GM12878 (cell line): ENCODE data around the gene TECTA. TPM values are rescaled to one million over a fixed set of nuclear protein-coding genes. Genes with fewer than 3 reads are reported as not detected.

Experiments used
- HDGF ChIP-seq: fragments of 450-650 bp; IDR thresholded peaks from 2 replicates; pipeline ENCODE4 v1.6.1; 2016; ENCODE audit warnings: antibody characterized with exemption
- KDM1A ChIP-seq: fragments of 200-600 bp; sonication (generic); IDR thresholded peaks from 2 replicates; pipeline ENCODE4 v1.6.1; 2016; ENCODE audit warnings: borderline replicate concordance
- KLF5 ChIP-seq: fragments of 450-650 bp; IDR thresholded peaks from 2 replicates; pipeline ENCODE4 v1.6.1; 2014; ENCODE audit warnings: mild to moderate bottlenecking; ENCODE audit not compliant: partially characterized antibody
- MEF2B ChIP-seq: fragments of 450-650 bp; IDR thresholded peaks from 2 replicates; pipeline ENCODE4 v1.6.1; 2018; ENCODE audit warnings: mild to moderate bottlenecking, moderate library complexity; ENCODE audit not compliant: partially characterized antibody, poor library complexity, severe bottlenecking
- NR2F1 ChIP-seq: fragments of 450-650 bp; conservative IDR thresholded peaks from 2 replicates; pipeline ENCODE4 v1.6.1; 2017; ENCODE audit warnings: mild to moderate bottlenecking
- RCOR1 ChIP-seq: conservative IDR thresholded peaks from 2 replicates; pipeline ENCODE4 v1.6.1; 2012; ENCODE audit warnings: low read depth, low read length, improper control_type of control experiment
- SIX5 ChIP-seq: IDR thresholded peaks from 2 replicates; pipeline ENCODE4 v1.6.1; 2011; ENCODE audit warnings: mild to moderate bottlenecking, low read depth, low read length, moderate library complexity; ENCODE audit not compliant: severe bottlenecking
- SMC3 ChIP-seq: IDR thresholded peaks from 2 replicates; pipeline ENCODE4 v1.6.1; 2011; ENCODE audit warnings: low read length, improper control_type of control experiment, borderline replicate concordance
- YBX1 ChIP-seq: fragments of 450-650 bp; IDR thresholded peaks from 2 replicates; pipeline ENCODE4 v1.6.1; 2016; ENCODE audit warnings: antibody characterized with exemption
- YY1 ChIP-seq: IDR thresholded peaks from 2 replicates; pipeline ENCODE4 v1.6.1; 2011; ENCODE audit warnings: low read depth, mild to moderate bottlenecking, low read length
- ZBTB11 ChIP-seq: fragments of 450-650 bp; formaldehyde crosslinking; IDR thresholded peaks from 2 replicates; pipeline ENCODE4 v1.5.0; 2022; ENCODE audit warnings: mild to moderate bottlenecking, missing genetic modification characterization
- polyA plus RNA-seq, 11 experiments: library from polyadenylated mRNA; depleted of rRNA in 4 of 11; unstranded in 6 of 11; stranded (reverse) in 5 of 11; fragments of >200 nt; fragmentation: Nextera tagmentation in 4 of 11; fragmentation: Illumina TruSeq in 1 of 11; extraction: Ambion mirVana in 4 of 11; extraction: Trizol in 1 of 11; gene quantifications; 1 replicate in 1 of 11; 2 replicates in 10 of 11; pipeline versions ENCODE4 v1.2.1 to v1.2.3, GENCODE V29; 2011 to 2016; ENCODE audit warnings: inconsistent platforms in 2 of 11, missing spikeins in 2 of 11, low read depth in 1 of 11
- total RNA-seq, 4 experiments: library from RNA; depleted of rRNA in 3 of 4; stranded (reverse); fragments of >200 nt in 3 of 4; fragmentation: Illumina TruSeq in 1 of 4; extraction: Trizol in 1 of 4; gene quantifications; 2 replicates each; pipeline versions ENCODE4 v1.2.1 to v1.2.3, GENCODE V29; 2013 to 2021
- TF ChIP-seq, protein P1 (sequence below): fragments of 450-650 bp; conservative IDR thresholded peaks from 2 replicates; pipeline ENCODE4 v1.6.1; 2017; ENCODE audit warnings: mild to moderate bottlenecking, moderate library complexity

Gene TECTA
- total and polyA plus RNA-seq, 10 of the 15 experiments (the other 5 are each of a cell fraction or from before 2014, with no cell fraction given): under 0.01 to 0.14 (median 0.05) TPM; not detected in 1

- TF ChIP-seq NR2F1 (no peak), SIX5 (no peak), RCOR1 (no peak), MEF2B (no peak), KLF5 (no peak), SMC3 (no peak), YBX1 (no peak), HDGF (no peak), ZBTB11 (CRISPR knock-in tag) (no peak), YY1 (no peak), KDM1A (no peak)
- TF ChIP-seq, protein P1, sequence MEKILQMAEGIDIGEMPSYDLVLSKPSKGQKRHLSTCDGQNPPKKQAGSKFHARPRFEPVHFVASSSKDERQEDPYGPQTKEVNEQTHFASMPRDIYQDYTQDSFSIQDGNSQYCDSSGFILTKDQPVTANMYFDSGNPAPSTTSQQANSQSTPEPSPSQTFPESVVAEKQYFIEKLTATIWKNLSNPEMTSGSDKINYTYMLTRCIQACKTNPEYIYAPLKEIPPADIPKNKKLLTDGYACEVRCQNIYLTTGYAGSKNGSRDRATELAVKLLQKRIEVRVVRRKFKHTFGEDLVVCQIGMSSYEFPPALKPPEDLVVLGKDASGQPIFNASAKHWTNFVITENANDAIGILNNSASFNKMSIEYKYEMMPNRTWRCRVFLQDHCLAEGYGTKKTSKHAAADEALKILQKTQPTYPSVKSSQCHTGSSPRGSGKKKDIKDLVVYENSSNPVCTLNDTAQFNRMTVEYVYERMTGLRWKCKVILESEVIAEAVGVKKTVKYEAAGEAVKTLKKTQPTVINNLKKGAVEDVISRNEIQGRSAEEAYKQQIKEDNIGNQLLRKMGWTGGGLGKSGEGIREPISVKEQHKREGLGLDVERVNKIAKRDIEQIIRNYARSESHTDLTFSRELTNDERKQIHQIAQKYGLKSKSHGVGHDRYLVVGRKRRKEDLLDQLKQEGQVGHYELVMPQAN: no peak
- TF ChIP-seq, all 136 proteins: peak for 0
These were observed 4.0 kb downstream of the TECTA start (continued) for GRCh38 chr11:121105063-121105480.
